SH-SY5Y (cell line): ENCODE results near the gene WFDC6.

Experiments
- GATA2 ChIP-seq: IDR thresholded peaks from 2 replicates; pipeline ENCODE4 v1.6.1; 2011; ENCODE audit warnings: mild to moderate bottlenecking, low read depth, low read length
- GATA3 ChIP-seq: IDR thresholded peaks from 2 replicates; pipeline ENCODE4 v1.6.1; 2011; ENCODE audit warnings: low read depth, mild to moderate bottlenecking, low read length, moderate library complexity

WFDC6 gene

DNA sequence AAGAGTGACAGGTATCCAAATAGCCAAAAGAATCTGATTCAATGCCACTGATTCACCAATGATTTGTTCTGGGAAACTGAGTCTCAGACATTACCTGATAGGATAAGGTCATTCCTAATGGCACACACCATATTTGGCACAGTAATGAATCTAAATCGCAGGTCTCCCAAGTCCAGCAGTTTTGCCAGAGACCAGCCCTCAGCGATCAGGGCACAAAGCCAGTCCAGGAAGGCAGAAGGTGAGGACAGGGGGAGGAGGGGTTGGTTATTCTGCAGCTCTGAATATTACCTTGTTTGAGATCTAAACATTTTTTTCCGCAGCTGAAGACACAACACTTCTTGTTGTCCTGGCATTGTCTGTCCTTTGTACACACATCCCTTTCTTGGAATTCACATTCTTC is 6.1 kb upstream of the WFDC6 start:
- TF ChIP-seq GATA2: no peak
- no peak for TF ChIP-seq GATA3

DNA sequence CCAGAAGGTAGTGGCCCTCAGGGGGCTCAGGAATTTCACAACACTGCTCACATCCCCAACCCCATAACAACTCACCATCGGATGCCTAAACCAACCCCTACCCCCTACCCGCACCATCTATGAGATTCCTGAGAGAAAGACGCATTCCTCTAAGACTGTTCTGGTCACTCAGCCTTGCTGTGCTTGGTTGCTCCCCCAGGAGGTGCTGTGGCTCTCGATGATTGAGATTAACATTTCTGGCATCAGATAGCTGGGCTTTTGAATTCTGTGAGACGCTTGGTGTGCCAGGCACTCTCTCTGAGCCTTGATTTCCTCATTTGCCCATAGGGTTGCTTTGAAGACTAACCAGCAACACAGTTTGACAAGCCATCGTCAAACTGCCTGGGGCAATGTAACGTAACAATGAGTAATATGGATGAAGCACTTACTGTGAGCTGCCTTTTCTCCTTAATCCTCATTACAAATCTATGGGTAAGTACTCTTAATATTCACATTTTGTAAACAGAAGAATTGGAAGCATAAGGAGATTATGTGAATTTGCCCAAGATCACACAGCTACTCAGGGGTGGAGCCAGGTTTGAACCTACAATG is 978 bp downstream of the WFDC6 start:
- no peak for TF ChIP-seq GATA3

DNA sequence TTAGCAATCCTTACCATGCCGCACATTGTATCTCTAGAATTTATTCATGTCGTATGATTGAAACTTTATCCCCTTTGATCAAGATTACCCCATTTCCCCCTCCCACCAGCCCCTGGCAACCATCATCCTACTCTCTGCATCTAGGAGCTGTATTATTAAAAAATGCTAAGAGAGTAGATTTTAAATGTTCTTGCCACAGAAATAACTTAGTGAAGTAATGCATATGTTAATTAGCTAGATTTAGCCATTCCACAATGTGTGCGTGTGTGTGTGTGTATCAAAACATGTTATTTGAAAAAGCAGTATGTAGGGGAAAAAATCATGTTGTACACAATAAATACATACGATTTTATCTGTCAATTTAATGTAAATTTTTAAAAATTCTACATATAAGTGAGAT is 12.0 kb downstream of the WFDC6 start:
- TF ChIP-seq GATA2: no peak
- TF ChIP-seq GATA3: no peak

DNA sequence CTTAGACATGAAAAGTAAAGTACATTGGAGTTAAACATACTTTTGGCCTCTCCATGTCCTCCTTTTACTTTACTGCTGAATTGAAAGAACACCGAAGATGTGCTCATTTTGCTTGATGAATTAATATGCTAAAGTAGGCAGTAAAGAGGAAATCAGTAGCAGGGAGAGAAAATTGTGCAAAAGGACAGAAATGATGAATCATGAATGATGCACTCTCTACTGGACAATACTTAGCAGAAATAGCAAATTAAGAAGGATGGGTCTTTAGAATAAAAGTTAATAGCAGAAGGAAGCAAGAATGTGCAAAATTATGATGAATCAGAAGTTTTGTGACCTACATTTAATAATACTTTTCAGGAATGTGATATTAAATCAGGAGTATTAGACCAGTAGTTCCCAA is 15.5 kb downstream of the WFDC6 start:
- TF ChIP-seq GATA3 (no peak), GATA2 (no peak)

DNA sequence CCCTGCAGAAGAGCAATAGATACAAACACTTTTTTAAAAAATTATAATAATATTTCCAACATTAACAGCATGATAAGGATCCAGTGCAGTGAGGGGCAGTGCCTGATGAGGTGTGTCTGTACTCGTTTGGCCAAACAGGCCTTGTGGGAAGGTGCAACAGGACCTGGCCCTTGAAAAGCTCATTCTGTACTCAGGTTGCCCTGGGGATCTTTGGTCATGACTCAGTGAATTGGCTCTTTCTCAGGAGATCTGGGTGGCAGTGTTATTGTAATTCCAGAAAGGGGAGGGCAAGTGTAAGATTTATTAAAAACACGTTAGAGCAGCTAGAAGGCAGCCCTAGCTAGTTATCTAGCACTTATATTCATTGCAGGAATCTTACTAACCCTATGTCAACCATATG is 21.0 kb downstream of the WFDC6 start:
- no peak for TF ChIP-seq GATA3
- TF ChIP-seq GATA2: no peak

DNA sequence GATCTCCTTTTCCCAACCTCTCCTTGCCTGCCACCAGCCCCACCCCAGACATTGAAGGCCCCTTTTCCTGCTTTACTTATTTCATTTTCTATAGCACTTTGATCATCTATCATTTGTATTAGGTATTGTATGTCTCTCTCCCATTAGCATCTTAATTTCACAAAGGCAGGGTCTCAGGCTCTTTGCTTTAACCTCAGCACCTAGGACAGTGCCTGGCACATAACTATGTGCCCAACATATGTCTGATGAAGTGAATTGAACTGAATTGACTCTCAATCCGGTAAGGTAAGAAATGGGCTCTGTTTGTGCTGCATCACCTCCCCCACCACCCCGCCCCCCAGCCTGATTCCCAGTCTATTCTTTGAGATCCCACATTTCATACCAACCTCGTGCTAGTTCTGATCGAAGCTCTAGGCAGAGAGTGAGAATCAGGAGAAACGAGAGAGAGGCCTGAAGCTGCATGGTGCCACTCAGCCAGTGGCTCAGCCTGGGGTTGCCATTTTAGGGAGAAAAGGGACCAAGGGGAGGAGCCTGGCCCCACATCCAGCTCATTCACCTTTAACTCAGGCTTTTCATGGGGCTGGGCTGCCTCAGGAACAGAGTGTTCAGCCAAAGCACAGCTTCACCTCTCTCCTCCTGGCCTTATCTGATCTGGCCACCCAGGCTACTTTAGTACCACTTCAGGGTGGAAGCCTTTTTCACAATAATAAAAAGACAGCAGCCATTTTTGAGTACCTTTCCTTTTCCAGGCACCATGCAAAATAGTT is 24.0 kb downstream of the WFDC6 start, which contains the start of gene SPINT3:
Gene SPINT3 (minus strand): TSS at position 476 of the 767 bp plus-strand sequence. CDS start 14 bp downstream, at position 462.
- TF ChIP-seq GATA2: no peak

DNA sequence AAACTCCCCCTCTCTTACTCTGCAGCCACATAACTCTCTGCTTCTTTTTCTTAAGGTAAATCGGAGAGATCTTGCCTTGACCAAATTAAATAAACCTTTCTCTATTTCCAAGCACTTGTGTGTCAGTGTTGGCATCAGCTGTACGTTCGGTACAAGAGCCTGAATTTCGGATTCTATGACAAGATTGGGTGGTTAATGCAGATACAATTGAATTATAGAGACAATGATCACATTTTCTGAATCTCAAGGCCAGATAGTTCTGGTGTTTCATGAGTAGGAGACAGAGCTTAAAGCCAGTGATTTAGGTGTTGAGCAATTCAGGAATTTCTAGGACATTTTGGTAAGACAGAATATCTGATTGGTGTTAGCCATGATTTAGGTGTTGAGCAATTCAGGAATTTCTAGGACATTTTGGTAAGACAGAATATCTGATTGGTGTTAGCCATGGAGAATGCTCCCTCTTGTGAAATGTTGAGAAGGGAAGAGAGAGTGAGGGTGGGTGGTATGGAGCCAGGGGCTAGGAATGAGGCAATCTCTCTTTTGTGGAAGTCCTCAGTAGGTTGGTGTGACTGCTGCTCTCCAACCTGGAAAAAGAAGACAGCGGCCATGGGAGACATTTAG is 28.9 kb downstream of the WFDC6 start:
- no peak for TF ChIP-seq GATA3
- TF ChIP-seq GATA2: no peak

DNA sequence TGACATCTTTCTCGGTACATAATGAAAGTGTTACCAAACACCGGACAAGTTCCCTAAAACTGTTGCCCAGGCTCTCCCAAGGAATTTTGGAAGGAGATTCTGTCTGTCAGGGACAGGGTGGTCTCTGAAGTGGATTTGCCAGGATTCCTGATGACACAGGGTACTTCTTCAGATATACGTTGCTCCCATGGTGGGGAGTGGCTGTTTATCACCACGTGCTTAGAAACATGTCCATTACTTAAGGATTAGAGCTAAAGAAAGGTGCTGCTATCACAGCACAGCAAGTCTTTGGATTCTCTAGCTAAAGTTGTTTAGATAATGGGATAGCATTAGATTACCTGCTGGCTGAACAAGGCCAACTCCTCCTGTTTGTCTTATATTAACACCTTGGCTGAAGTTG is 30.2 kb downstream of the WFDC6 start:
- TF ChIP-seq GATA2 (no peak), GATA3 (no peak)

DNA sequence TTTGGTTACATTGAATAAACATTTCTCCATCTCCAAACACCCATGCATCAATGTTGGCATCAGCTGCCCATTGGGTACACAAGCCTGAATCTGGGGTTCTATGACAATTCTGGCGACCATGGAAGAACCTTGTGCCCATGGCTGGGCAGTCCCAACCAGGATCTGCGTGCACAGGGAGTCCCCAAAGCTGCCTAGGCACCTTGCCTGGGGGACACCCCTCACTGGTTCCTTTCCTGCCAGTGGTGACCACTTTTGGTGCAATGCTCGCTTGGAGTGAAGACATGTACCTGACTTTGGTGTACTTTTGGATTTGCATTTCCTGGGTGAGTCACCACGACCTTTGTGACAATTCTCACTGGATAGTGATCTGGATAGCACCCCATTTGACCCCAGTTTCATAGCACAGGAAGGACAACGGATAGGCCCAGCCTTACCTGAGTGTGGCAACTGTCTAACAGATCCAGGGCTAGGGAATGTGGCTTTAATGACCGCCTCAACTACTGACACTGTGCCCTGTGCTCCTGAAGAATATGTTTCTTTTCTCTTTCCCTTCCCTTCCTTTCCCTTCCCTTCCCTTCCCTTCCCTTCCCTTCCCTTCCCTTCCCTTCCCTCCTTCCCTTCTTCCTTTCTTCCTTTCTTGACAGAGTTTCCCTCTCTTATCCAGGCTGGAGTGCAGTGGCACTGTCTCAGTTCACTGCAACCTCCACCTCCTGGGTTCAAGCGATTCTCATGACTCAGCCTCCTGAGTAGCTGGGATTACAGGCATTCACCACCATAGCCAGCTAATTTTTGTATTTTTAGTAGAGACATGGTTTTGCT is 31.0 kb downstream of the WFDC6 start:
- TF ChIP-seq GATA3 (no peak), GATA2 (no peak)

DNA sequence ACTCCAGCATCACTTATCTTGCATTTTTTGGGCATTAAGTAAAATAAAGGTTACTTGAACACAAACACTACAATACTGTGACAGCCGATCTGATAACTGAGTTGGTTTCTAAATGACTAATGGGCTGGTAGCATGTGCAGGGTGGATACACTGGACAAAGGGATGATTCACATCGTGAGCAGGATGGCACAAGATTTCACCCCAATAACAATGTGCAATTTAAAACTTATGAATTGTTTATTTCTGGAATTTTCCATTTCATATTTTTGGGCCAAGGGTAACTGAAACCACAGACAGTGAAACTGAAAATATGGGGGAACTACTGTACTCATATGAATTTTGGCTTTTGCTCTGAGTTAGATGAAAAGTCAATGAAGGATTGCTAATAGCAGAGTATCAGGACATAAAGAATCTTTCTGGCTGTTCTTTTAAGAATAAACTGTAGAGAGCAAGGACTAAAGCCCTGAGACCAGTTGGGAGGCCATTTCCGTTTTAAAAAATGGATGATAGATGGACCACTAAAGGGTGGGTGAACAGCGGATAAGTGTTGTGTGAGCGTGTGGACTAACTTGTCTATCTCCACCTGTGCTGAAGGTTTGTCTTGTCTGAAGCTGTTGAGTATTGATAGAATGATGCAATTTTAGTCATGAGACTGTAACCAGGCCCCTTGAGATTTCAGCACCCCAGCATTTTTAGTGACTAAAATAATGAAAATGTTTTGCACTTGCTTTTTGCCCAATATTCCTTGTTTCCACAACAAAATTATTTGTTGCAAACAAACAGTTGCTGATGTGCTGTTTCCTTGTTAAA is 32.1 kb downstream of the WFDC6 start:
- TF ChIP-seq GATA3: no peak
- TF ChIP-seq GATA2: no peak

DNA sequence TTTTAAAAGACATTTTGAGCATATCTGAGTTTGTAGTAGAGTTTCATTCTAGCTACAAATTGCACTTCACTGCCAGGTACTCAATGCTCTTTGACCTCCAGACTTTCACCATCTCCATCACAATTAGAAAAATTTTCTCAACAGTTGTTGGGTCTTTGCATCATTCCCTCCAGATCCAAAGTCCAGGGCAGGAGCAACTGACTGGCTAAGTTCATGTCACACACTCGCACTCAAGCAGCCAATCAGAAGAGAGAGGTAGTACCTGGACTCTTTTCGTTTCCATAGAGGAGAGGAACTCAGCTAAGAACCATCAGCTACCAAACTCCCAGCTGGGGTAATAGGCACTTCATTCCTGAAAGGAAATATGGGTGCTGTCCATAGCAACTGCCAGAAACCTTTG is 32.9 kb downstream of the WFDC6 start:
- no peak for TF ChIP-seq GATA2
- no peak for TF ChIP-seq GATA3

DNA sequence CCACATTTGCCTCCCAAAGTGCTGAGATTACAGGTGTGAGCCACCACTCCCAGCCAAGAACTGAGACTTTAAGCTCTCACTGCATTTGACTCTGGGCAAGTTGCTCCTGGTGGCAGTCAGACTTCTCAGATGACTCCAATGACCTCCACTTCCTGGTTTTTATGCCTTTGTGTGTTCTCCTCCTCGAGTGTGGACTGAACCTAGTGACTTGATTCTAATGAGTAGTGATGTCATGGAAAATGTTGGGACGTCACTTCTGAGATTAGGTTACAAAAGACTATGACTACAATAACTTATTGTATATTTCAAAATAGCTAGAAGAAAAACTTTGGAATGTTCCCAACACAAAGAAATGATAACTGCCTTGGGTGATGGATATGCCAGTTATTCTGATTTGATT is 35.9 kb downstream of the WFDC6 start:
- TF ChIP-seq GATA3: no peak
- no peak for TF ChIP-seq GATA2

DNA sequence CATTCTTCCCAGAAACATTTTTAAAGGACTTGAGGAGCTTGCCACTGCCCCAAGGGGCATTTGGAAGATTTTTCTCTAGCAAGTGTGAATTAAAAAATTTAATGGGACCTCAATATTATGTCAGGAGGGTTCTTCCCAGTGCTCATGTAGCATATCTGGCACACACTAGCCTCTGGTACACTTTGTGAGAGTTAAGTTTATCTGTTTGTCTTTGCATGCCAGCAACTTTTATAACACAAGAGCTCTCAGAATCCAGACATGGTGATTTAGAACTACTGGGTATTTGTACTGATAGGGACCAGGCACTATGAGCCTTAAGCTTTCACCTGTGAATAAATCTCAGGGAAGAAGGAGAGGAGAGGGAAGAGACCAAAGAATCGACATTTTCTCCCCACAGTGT is 36.7 kb downstream of the WFDC6 start:
- no peak for TF ChIP-seq GATA2
- no peak for TF ChIP-seq GATA3

DNA sequence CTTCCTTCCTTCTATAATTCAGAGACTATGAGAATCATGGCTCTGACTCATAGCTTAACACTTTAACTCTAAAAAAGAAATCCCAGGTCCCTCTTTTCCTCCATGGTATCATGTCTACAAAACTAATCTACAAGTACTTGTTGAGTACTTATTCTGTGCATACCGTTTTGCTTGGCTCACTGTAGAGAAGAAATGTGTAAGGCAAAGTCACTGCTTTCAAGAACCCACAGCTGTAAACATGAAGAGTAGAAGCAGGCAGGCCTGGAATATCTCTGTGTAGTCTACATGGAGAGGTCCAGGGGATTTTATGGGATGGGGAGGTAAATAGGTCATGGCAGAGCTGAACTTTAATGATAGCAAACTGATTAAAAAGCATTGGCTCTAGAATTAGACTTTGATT is 37.7 kb downstream of the WFDC6 start:
- TF ChIP-seq GATA3 (no peak), GATA2 (no peak)

DNA sequence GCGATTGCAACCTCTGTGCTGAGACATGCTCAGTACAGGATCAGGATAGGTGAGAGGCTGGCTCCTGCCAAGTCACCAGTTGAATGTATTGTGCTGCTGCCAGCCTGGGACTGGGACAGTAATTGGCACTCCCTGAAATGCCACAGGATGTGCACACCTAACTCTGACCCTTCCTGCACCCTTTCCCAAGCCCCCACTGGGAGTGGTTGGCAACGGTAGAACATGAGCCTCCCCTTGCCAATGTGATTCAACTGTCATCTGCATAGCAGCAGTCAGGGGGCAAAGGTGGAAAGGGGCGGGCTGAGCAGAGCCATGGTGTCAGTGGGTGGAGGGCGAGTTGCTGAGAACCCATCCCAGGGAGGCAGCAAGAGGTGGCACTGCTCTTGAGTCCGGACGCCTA is 39.3 kb downstream of the WFDC6 start:
- TF ChIP-seq GATA2 (no peak), GATA3 (no peak)
